Measurements from ENCODE around the gene COX14.
A peak's percentile ranks its signal among the peaks of the same experiment; 100 is the strongest.

The COX14 gene

GRCh38 chr12:50084775-50085614, 27.0 kb upstream of the COX14 start, which contains the start of gene SMARCD1:
Gene SMARCD1 (plus strand): TSS chr12:50085342. CDS start chr12:50085370, 28 bp downstream.
- in situ Hi-C loops (cut with MboI; ENCODE audit: low pct_unique_long_range_greater_than_20kb, low sequenced_read_pairs, unreplicated experiment): no loop called here
- DNase-seq (ENCODE audit: low spot score): peak; percentile 94
- TF ChIP-seq, protein P1, sequence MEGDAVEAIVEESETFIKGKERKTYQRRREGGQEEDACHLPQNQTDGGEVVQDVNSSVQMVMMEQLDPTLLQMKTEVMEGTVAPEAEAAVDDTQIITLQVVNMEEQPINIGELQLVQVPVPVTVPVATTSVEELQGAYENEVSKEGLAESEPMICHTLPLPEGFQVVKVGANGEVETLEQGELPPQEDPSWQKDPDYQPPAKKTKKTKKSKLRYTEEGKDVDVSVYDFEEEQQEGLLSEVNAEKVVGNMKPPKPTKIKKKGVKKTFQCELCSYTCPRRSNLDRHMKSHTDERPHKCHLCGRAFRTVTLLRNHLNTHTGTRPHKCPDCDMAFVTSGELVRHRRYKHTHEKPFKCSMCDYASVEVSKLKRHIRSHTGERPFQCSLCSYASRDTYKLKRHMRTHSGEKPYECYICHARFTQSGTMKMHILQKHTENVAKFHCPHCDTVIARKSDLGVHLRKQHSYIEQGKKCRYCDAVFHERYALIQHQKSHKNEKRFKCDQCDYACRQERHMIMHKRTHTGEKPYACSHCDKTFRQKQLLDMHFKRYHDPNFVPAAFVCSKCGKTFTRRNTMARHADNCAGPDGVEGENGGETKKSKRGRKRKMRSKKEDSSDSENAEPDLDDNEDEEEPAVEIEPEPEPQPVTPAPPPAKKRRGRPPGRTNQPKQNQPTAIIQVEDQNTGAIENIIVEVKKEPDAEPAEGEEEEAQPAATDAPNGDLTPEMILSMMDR (IDR thresholded peaks at IDR 0.05; ENCODE audit: extremely low read depth, insufficient read depth, missing control alignments): peak; percentile 76

DNA sequence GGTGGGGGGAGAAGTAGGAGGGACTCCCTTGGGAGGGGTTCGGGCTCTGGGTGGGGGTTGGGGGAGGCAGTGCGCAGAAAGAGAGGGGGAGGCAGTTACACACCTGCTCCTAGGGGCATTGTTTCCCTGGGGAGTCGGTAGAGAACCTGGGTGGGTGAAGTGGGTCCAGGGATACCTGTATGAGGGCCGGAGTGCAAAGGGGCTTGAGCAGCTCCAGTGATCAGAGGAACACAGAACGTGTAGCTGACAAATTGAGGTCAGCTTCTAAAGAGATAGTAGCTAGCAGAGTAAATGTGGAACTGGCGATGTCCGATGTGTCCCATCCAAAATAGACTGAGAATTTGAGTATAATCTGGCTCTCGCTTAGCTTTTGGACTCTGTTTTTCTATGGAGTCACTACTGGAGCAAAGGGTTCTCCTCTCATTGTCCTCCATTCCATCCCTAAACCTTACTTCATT, 26.4 kb upstream of the COX14 start:
- DNase-seq (ENCODE audit: low spot score): no peak
- in situ Hi-C loops (cut with MboI; ENCODE audit: low pct_unique_long_range_greater_than_20kb, low sequenced_read_pairs, unreplicated experiment): no loop called here
- TF ChIP-seq, protein P1 (IDR thresholded peaks at IDR 0.05; ENCODE audit: extremely low read depth, insufficient read depth, missing control alignments): no peak

DNA sequence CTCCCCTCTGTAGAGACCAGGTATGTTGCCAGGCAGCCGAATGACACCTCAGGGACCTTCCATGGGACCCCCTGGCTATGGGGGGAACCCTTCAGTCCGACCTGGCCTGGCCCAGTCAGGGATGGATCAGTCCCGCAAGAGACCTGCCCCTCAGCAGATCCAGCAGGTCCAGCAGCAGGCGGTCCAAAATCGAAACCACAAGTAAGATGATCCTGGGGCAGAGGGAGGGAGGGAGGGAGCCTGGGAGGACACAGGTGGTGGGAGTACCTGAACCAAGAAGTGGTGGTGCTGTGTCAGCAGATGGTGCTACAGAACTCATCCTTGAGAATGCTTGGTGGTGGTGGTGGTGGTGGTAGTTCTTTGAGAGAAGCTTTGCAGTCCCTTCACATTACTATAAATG, 25.9 kb upstream of the COX14 start:
- DNase-seq (ENCODE audit: low spot score): no peak
- in situ Hi-C loops (cut with MboI; ENCODE audit: low pct_unique_long_range_greater_than_20kb, low sequenced_read_pairs, unreplicated experiment): no loop called here
- TF ChIP-seq, protein P1 (IDR thresholded peaks at IDR 0.05; ENCODE audit: extremely low read depth, insufficient read depth, missing control alignments): no peak

- DNase-seq (ENCODE audit: low spot score): no peak
- in situ Hi-C loops (cut with MboI; ENCODE audit: low pct_unique_long_range_greater_than_20kb, low sequenced_read_pairs, unreplicated experiment): no loop called here
- TF ChIP-seq, protein P1 (IDR thresholded peaks at IDR 0.05; ENCODE audit: extremely low read depth, insufficient read depth, missing control alignments): no peak
These were observed 24.9 kb upstream of the COX14 start for GRCh38 chr12:50087151-50087550.

DNA sequence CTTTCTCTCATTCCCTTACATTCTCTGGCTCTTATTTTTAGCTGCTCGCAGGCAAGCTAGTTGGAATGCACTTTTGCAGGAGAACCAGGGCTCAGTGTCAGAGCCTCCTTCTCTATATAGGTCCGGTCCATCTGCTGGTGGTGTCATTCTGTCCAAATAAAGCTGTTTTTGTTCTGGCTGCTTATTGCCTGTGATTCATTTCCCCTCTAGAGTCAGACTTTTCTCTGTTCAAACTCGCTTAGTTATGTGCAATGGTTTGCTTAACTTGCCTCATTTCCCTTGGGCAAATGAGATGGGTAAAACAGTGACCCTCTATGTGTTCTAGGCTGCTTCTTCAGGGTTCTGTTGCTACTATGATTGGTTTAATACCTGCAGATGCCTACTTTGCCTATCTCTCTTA, 24.0 kb upstream of the COX14 start:
- in situ Hi-C loops (cut with MboI; ENCODE audit: low pct_unique_long_range_greater_than_20kb, low sequenced_read_pairs, unreplicated experiment): no loop called here
- DNase-seq (ENCODE audit: low spot score): no peak
- TF ChIP-seq, protein P1 (IDR thresholded peaks at IDR 0.05; ENCODE audit: extremely low read depth, insufficient read depth, missing control alignments): no peak

- in situ Hi-C loops (cut with MboI; ENCODE audit: low pct_unique_long_range_greater_than_20kb, low sequenced_read_pairs, unreplicated experiment): no loop called here
- TF ChIP-seq, protein P1 (IDR thresholded peaks at IDR 0.05; ENCODE audit: extremely low read depth, insufficient read depth, missing control alignments): peak; percentile 84
- peak; percentile 78 for DNase-seq (ENCODE audit: low spot score)
These were observed 23.3 kb upstream of the COX14 start for GRCh38 chr12:50088577-50089335.
